ENCODE measurements around the gene CMPK1.

The CMPK1 gene

GRCh38 chr1:47424336-47424982 lies 90.9 kb downstream of the CMPK1 start:
- no peak for DNase-seq (ENCODE audit: low spot score)

Measured in globus pallidus (tissue), 1 donor.